ENCODE data around the gene GARNL3. TPM values are rescaled to one million over a fixed set of nuclear protein-coding genes. Genes with fewer than 3 reads are reported as not detected.

Gene GARNL3
- total and polyA plus RNA-seq, 2 of the 13 experiments (the other 11 are each of a cell fraction or from before 2014, with no cell fraction given) = 3.9 to 11.0 TPM

DNA sequence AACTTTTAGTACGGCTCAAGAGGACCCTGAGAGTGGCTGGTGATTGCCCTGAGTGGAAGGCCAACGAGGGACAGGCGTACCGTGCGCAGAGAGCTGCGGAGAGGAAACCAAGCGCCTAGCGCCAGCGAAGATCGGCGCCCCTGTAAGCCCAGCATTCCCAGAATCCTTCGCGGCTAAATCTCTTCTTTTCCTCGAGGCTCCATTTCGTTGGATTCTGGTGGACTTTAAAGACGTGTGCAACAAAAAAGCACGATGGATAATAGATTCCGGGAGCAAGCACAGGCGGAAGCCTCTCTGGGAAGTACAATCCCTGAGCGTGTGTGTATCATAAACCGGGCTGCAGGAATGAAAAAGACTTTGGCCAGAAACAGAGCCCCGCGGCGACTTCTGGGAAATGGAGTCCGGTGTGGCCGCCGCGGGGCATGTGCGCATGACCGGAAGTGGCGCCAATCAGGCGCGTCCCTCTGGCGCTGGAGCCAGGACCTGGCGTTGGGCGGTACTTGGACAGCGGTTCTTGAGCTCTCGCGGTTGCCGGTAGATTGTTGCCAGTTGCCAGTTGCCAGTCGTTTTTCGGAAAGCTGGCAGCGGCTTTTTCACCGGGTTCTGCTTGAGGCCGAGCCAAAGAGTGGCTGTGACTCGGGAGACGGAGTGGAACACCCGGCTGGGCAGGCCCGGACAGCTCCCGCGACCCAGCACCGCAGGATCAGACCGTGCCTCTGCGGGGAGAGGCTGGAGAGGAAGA lies 159.5 kb downstream of the GARNL3 start, which contains the start of gene ZNF79 (continued):
- TF ChIP-seq, protein P1, sequence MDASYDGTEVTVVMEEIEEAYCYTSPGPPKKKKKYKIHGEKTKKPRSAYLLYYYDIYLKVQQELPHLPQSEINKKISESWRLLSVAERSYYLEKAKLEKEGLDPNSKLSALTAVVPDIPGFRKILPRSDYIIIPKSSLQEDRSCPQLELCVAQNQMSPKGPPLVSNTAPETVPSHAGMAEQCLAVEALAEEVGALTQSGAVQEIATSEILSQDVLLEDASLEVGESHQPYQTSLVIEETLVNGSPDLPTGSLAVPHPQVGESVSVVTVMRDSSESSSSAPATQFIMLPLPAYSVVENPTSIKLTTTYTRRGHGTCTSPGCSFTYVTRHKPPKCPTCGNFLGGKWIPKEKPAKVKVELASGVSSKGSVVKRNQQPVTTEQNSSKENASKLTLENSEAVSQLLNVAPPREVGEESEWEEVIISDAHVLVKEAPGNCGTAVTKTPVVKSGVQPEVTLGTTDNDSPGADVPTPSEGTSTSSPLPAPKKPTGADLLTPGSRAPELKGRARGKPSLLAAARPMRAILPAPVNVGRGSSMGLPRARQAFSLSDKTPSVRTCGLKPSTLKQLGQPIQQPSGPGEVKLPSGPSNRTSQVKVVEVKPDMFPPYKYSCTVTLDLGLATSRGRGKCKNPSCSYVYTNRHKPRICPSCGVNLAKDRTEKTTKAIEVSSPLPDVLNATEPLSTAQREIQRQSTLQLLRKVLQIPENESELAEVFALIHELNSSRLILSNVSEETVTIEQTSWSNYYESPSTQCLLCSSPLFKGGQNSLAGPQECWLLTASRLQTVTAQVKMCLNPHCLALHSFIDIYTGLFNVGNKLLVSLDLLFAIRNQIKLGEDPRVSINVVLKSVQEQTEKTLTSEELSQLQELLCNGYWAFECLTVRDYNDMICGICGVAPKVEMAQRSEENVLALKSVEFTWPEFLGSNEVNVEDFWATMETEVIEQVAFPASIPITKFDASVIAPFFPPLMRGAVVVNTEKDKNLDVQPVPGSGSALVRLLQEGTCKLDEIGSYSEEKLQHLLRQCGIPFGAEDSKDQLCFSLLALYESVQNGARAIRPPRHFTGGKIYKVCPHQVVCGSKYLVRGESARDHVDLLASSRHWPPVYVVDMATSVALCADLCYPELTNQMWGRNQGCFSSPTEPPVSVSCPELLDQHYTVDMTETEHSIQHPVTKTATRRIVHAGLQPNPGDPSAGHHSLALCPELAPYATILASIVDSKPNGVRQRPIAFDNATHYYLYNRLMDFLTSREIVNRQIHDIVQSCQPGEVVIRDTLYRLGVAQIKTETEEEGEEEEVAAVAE (CRISPR knock-in tag; IDR thresholded peaks at IDR 0.05; ENCODE audit: borderline replicate concordance) = peak; percentile 15; the same call in 1 of the 2 replicates
- TF ChIP-seq, protein P2, sequence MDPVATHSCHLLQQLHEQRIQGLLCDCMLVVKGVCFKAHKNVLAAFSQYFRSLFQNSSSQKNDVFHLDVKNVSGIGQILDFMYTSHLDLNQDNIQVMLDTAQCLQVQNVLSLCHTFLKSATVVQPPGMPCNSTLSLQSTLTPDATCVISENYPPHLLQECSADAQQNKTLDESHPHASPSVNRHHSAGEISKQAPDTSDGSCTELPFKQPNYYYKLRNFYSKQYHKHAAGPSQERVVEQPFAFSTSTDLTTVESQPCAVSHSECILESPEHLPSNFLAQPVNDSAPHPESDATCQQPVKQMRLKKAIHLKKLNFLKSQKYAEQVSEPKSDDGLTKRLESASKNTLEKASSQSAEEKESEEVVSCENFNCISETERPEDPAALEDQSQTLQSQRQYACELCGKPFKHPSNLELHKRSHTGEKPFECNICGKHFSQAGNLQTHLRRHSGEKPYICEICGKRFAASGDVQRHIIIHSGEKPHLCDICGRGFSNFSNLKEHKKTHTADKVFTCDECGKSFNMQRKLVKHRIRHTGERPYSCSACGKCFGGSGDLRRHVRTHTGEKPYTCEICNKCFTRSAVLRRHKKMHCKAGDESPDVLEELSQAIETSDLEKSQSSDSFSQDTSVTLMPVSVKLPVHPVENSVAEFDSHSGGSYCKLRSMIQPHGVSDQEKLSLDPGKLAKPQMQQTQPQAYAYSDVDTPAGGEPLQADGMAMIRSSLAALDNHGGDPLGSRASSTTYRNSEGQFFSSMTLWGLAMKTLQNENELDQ (CRISPR knock-in tag; IDR thresholded peaks at IDR 0.05; ENCODE audit: borderline replicate concordance) = no peak
- TF ChIP-seq YEATS4 (CRISPR knock-in tag; IDR thresholded peaks at IDR 0.05; ENCODE audit: borderline replicate concordance) (peak; percentile 76), ZFP36L1 (CRISPR knock-in tag; IDR thresholded peaks at IDR 0.05) (no peak), FOXC1 (CRISPR knock-in tag; IDR thresholded peaks at IDR 0.05; ENCODE audit: borderline replicate concordance) (peak; percentile 60; the same call in 1 of the 2 replicates), ZNF563 (CRISPR knock-in tag; IDR thresholded peaks at IDR 0.05) (no peak), FOXA1 (IDR thresholded peaks at IDR 0.05) (no peak), FOXA1 (CRISPR knock-in tag; IDR thresholded peaks at IDR 0.05) (no peak), ZSCAN9 (CRISPR knock-in tag; IDR thresholded peaks at IDR 0.05; ENCODE audit: borderline replicate concordance) (0 out of 2 replicates have a peak, but pooled peaks have one; percentile 46), EHMT2 (IDR thresholded peaks at IDR 0.05; ENCODE audit: borderline replicate concordance, low read depth, low read length) (peak; percentile 38; the same call in 1 of the 2 replicates), ZFP1 (CRISPR knock-in tag; IDR thresholded peaks at IDR 0.05) (no peak), HDAC2 (CRISPR knock-in tag; IDR thresholded peaks at IDR 0.05) (peak; percentile 69), NR1H2 (CRISPR knock-in tag; IDR thresholded peaks at IDR 0.05; ENCODE audit: borderline replicate concordance, low read depth) (no peak)
- TF ChIP-seq, protein P3, sequence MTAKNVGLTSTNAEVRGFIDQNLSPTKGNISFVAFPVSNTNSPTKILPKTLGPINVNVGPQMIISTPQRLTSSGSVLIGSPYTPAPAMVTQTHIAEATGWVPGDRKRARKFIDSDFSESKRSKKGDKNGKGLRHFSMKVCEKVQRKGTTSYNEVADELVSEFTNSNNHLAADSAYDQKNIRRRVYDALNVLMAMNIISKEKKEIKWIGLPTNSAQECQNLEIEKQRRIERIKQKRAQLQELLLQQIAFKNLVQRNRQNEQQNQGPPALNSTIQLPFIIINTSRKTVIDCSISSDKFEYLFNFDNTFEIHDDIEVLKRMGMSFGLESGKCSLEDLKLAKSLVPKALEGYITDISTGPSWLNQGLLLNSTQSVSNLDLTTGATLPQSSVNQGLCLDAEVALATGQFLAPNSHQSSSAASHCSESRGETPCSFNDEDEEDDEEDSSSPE (CRISPR knock-in tag; IDR thresholded peaks at IDR 0.05) = peak; percentile 60
- TF ChIP-seq, protein P4, sequence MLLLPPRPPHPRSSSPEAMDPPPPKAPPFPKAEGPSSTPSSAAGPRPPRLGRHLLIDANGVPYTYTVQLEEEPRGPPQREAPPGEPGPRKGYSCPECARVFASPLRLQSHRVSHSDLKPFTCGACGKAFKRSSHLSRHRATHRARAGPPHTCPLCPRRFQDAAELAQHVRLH (CRISPR knock-in tag; IDR thresholded peaks at IDR 0.05; ENCODE audit: borderline replicate concordance, low read depth) = peak; percentile 47; the same call in 1 of the 2 replicates
- TF ChIP-seq, protein P5, sequence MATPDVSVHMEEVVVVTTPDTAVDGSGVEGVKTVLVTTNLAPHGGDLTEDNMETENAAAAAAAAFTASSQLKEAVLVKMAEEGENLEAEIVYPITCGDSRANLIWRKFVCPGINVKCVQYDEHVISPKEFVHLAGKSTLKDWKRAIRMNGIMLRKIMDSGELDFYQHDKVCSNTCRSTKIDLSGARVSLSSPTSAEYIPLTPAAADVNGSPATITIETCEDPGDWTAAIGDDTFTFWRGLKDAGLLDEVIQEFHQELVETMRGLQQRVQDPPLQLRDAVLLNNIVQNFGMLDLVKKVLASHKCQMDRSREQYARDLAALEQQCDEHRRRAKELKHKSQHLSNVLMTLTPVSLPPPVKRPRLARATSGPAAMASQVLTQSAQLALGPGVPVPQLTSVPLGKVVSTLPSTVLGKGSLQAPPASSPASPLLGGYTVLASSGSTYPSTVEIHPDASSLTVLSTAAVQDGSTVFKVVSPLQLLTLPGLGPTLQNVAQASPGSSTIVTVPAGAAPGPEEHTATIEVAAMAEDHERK (CRISPR knock-in tag; IDR thresholded peaks at IDR 0.05; ENCODE audit: low read depth) = no peak
- TF ChIP-seq, protein P6, sequence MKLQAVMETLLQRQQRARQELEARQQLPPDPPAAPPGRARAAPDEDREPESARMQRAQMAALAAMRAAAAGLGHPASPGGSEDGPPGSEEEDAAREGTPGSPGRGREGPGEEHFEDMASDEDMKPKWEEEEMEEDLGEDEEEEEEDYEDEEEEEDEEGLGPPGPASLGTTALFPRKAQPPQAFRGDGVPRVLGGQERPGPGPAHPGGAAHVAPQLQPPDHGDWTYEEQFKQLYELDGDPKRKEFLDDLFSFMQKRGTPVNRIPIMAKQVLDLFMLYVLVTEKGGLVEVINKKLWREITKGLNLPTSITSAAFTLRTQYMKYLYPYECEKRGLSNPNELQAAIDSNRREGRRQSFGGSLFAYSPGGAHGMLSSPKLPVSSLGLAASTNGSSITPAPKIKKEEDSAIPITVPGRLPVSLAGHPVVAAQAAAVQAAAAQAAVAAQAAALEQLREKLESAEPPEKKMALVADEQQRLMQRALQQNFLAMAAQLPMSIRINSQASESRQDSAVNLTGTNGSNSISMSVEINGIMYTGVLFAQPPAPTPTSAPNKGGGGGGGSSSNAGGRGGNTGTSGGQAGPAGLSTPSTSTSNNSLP (IDR thresholded peaks at IDR 0.05; ENCODE audit: low read depth, low read length) = peak; percentile 20; the same call in 1 of the 2 replicates
